H1 (cell line): ENCODE data around the gene TMEM212. TPM values are rescaled to one million over a fixed set of nuclear protein-coding genes. Genes with fewer than 3 reads are reported as not detected.

Experiments
- CTCF ChIA-PET: fragments of 300-600 bp; sonication (Branson Sonifier 250); formaldehyde crosslinking; loops from one replicate; lab custom pipeline; 2021; ENCODE audit not compliant: partially characterized antibody; lab: Charles Lee
- POLR2A ChIA-PET: fragments of 300-600 bp; sonication (Branson Sonifier 250); formaldehyde crosslinking; loops from one replicate; lab custom pipeline; 2021; ENCODE audit warnings: inconsistent platforms; ENCODE audit not compliant: partially characterized antibody; lab: Charles Lee
- DNase-seq, 2 experiments: peaks; one replicate each; pipeline versions ENCODE4 v3.0.0 to v3.0.0-alpha.2; 2010 to 2022; ENCODE audit warnings: low spot score in 2 of 2, low read depth in 1 of 2, mixed read lengths in 1 of 2
- FAIRE-seq: peaks from 2 replicates; lab custom pipeline; 2011; peaks lifted over from hg19 to GRCh38; lab: Jason Lieb, UNC
- H2AFZ ChIP-seq: 2 replicates; pipeline ENCODE4 v1.8.1; 2012; ENCODE audit warnings: low read length, inconsistent platforms
- H2AK5ac ChIP-seq: 2 replicates; pipeline ENCODE4 v1.6.1; 2013; ENCODE audit warnings: low read depth, low read length
- H2BK120ac ChIP-seq: replicated peaks from 2 replicates; pipeline ENCODE3; 2013; ENCODE audit warnings: low read depth, low read length, inconsistent platforms
- H2BK12ac ChIP-seq: 2 replicates; pipeline ENCODE4 v1.6.1; 2013; ENCODE audit warnings: low read depth, low read length
- H2BK15ac ChIP-seq: 2 replicates; pipeline ENCODE4 v1.6.1; 2013; ENCODE audit warnings: low read length
- H2BK20ac ChIP-seq: 2 replicates; pipeline ENCODE4 v1.6.1; 2013; ENCODE audit warnings: low read length
- H2BK5ac ChIP-seq: 2 replicates; pipeline ENCODE4 v1.6.1; 2013; ENCODE audit warnings: low read depth, low read length
- H3K14ac ChIP-seq: 2 replicates; pipeline ENCODE4 v1.6.1; 2013; ENCODE audit warnings: inconsistent platforms; ENCODE audit not compliant: insufficient read length
- H3K18ac ChIP-seq: 2 replicates; pipeline ENCODE4 v1.6.1; 2013; ENCODE audit warnings: low read length; ENCODE audit errors: extremely low read depth
- H3K23ac ChIP-seq: 2 replicates; pipeline ENCODE4 v1.6.1; 2013; ENCODE audit warnings: inconsistent platforms; ENCODE audit not compliant: insufficient read length
- H3K23me2 ChIP-seq: 2 replicates; pipeline ENCODE4 v1.6.1; 2013; ENCODE audit warnings: low read depth, low read length
- H3K27ac ChIP-seq: 2 replicates; pipeline ENCODE4 v1.6.1; 2011; ENCODE audit warnings: low read depth, low read length, inconsistent platforms
- H3K27me3 ChIP-seq, 4 experiments: replicated peaks in 1 of 4; 1 replicate in 1 of 4; 2 replicates in 3 of 4; pipeline versions ENCODE4 v1.6.1 to v1.8.1; 2011 to 2013; ENCODE audit warnings: low read length in 3 of 4, mild to moderate bottlenecking in 3 of 4, inconsistent platforms in 2 of 4, mixed read lengths in 2 of 4, moderate library complexity in 1 of 4; ENCODE audit not compliant: control insufficient read depth in 3 of 4, insufficient read depth in 3 of 4; ENCODE audit errors: extremely low read depth in 1 of 4
- H3K36me3 ChIP-seq, 4 experiments: 2 replicates each; pipeline versions ENCODE4 v1.6.1 to v1.8.1; 2011 to 2013; ENCODE audit warnings: mild to moderate bottlenecking in 4 of 4, low read length in 3 of 4, moderate library complexity in 2 of 4, control low read depth in 1 of 4, inconsistent platforms in 1 of 4; ENCODE audit not compliant: insufficient read depth in 4 of 4, control insufficient read depth in 2 of 4
- H3K4ac ChIP-seq: replicated peaks from 2 replicates; pipeline ENCODE3; 2013; ENCODE audit warnings: low read length, low read depth, mixed read lengths, inconsistent platforms; ENCODE audit not compliant: insufficient read length
- H3K4me1 ChIP-seq, 4 experiments: replicated peaks in 1 of 4; 1 replicate in 1 of 4; 2 replicates in 3 of 4; pipeline versions ENCODE4 v1.6.1 to v1.8.1; 2011 to 2013; ENCODE audit warnings: low read length in 3 of 4, inconsistent platforms in 2 of 4, mixed read lengths in 1 of 4; ENCODE audit not compliant: insufficient read depth in 4 of 4, control insufficient read depth in 3 of 4
- H3K4me2 ChIP-seq, 2 experiments: 2 replicates each; pipeline versions ENCODE4 v1.6.1 to v1.8.1; 2011 to 2013; ENCODE audit warnings: low read depth in 2 of 2, low read length in 2 of 2, control low read depth in 1 of 2, inconsistent platforms in 1 of 2, mild to moderate bottlenecking in 1 of 2; ENCODE audit not compliant: insufficient read depth in 1 of 2
- H3K4me3 ChIP-seq, 4 experiments: fragments of 200-600, 300-600 bp in 1 of 4; sonication (generic), shearing (Covaris generic), sonication (Bioruptor Twin) in 1 of 4; 2 replicates each; pipeline versions ENCODE4 v1.5.1 to v1.8.1; 2011 to 2016; ENCODE audit warnings: low read length in 4 of 4, low read depth in 3 of 4, control low read depth in 2 of 4, inconsistent platforms in 2 of 4, mild to moderate bottlenecking in 2 of 4, mixed read lengths in 1 of 4, moderate library complexity in 1 of 4; ENCODE audit not compliant: insufficient read depth in 2 of 4; ENCODE audit errors: extremely low read depth in 1 of 4
- H3K56ac ChIP-seq: replicated peaks from 2 replicates; pipeline ENCODE3; 2013; ENCODE audit warnings: low read depth, mild to moderate bottlenecking, mixed read lengths, low read length, inconsistent platforms; ENCODE audit not compliant: insufficient read length
- H3K79me1 ChIP-seq: 2 replicates; pipeline ENCODE4 v1.6.1; 2013; ENCODE audit warnings: low read depth, low read length, control low read depth
- H3K79me2 ChIP-seq, 2 experiments: 2 replicates each; pipeline versions ENCODE4 v1.6.1 to v1.8.1; 2012 to 2013; ENCODE audit warnings: low read length in 2 of 2, mild to moderate bottlenecking in 2 of 2, inconsistent platforms in 1 of 2; ENCODE audit not compliant: insufficient read depth in 2 of 2, control insufficient read depth in 1 of 2
- H3K9ac ChIP-seq, 4 experiments: replicated peaks in 1 of 4; 1 replicate in 1 of 4; 2 replicates in 3 of 4; pipeline versions ENCODE4 v1.6.1 to v1.8.1; 2011 to 2013; ENCODE audit warnings: low read depth in 3 of 4, low read length in 3 of 4, control low read depth in 2 of 4, mild to moderate bottlenecking in 2 of 4, moderate library complexity in 2 of 4, inconsistent platforms in 1 of 4; ENCODE audit errors: extremely low read depth in 1 of 4
- H3K9me3 ChIP-seq, 2 experiments: 2 replicates each; pipeline versions ENCODE4 v1.6.1 to v1.8.1; 2012 to 2013; ENCODE audit warnings: mild to moderate bottlenecking in 2 of 2, moderate library complexity in 2 of 2, control low read depth in 1 of 2, inconsistent platforms in 1 of 2, low read depth in 1 of 2, low read length in 1 of 2, mixed read lengths in 1 of 2; ENCODE audit not compliant: insufficient read depth in 2 of 2
- H4K20me1 ChIP-seq, 2 experiments: replicated peaks in 1 of 2; 2 replicates each; pipeline versions ENCODE3 to v1.8.1; 2011 to 2013; ENCODE audit warnings: inconsistent platforms in 2 of 2, low read length in 2 of 2, mild to moderate bottlenecking in 1 of 2; ENCODE audit not compliant: insufficient read depth in 2 of 2, control insufficient read depth in 1 of 2
- H4K5ac ChIP-seq: 2 replicates; pipeline ENCODE4 v1.6.1; 2013; ENCODE audit warnings: low read length, low read depth, mixed read lengths, inconsistent platforms; ENCODE audit not compliant: insufficient read length
- H4K8ac ChIP-seq: 2 replicates; pipeline ENCODE4 v1.8.0; 2013; ENCODE audit warnings: mild to moderate bottlenecking, moderate library complexity, low read length, inconsistent platforms; ENCODE audit not compliant: insufficient read depth; ENCODE audit errors: extremely low read depth
- H4K91ac ChIP-seq: replicated peaks from 2 replicates; pipeline ENCODE3; 2013; ENCODE audit warnings: low read length, mixed read lengths, inconsistent platforms; ENCODE audit not compliant: insufficient read length
- CHD2 ChIP-seq: IDR thresholded peaks from 2 replicates; pipeline ENCODE4 v1.6.1; 2012; ENCODE audit warnings: low read length, improper control_type of control experiment
- CREB1 ChIP-seq: IDR thresholded peaks from 2 replicates; pipeline ENCODE4 v1.6.1; 2012; ENCODE audit warnings: inconsistent platforms
- SP1 ChIP-seq: IDR thresholded peaks from 2 replicates; pipeline ENCODE4 v1.6.1; 2011; ENCODE audit warnings: low read depth, low read length
- SUZ12 ChIP-seq: fragments of 200-600 bp; sonication (generic); IDR thresholded peaks from 2 replicates; pipeline ENCODE4 v1.6.1; 2012; ENCODE audit warnings: mild to moderate bottlenecking, inconsistent platforms, low read length, moderate library complexity, mixed read lengths
- WGBS, 2 experiments: shearing (Covaris generic) in 1 of 2; methylation state at CpG; one replicate each; pipeline versions ENCODE4 v1.1.6 to v1.1.7; 2013 to 2015; ENCODE audit warnings: low lambda C conversion rate in 2 of 2, mixed read lengths in 2 of 2, inconsistent platforms in 1 of 2, low coverage in 1 of 2, missing lambda C conversion rate in 1 of 2; ENCODE audit not compliant: insufficient replicate concordance in 2 of 2, insufficient coverage in 1 of 2, insufficient read length in 1 of 2; ENCODE audit errors: extremely low coverage in 1 of 2, missing lambda C conversion rate in 1 of 2; 5-methylcytosine and 5-hydroxymethylcytosine counted together
- polyA plus RNA-seq, 7 experiments: library from polyadenylated mRNA; depleted of rRNA in 3 of 7; stranded (reverse) in 5 of 7; unstranded in 2 of 7; fragments of >200 nt in 5 of 7; fragments of 200-250 nt in 2 of 7; gene quantifications; 1 replicate in 5 of 7; 2 replicates in 1 of 7; 4 replicates in 1 of 7; pipeline versions ENCODE4 v1.2.1 to v1.2.3, GENCODE V29; 2011 to 2013; ENCODE audit warnings: missing spikeins in 2 of 7, mixed read lengths in 2 of 7
- total RNA-seq: library from RNA; stranded (reverse); fragmentation: NEBNext Ultra II Directional; extraction: Animal tissue kit (Norgen Biotek cat#: 25700); gene quantifications from 2 replicates; pipeline ENCODE4 v1.2.1, GENCODE V29; 2021

Gene TMEM212
- total and polyA plus RNA-seq, 2 of the 8 experiments (the other 6 are each of a cell fraction or from before 2014, with no cell fraction given) = not detected

DNA sequence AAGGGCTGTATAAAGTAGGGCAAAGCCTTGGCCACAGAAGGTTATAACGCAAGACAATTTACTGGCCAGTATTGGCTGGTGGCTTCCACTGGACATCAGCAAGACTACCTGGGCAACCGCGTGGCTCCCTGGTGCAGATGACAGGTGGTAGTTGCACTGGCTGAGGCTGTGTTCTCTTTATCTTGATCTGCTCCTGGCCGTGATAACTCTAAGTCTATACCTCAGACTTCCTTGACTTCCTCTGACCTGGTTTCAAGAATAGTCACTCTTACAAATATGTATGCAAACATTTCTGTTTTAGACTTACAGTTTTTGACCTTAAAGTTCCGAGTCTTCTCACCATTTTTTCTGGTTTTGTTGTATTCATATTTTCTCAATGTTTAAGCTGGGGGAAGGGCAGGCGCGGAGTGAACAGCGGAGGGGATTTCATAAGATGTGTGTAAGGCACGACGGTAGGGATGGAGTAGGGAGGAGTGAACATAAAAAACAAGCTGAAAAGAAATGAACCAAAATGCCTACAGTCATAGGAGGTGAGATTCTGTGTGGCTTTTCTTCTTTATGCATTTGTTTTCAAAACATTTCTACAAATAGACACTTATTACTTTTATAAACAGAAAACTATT, 15.2 kb upstream of the TMEM212 start:
- H4K91ac ChIP-seq = no peak overlapping the region
- H2BK20ac ChIP-seq = no peak overlapping the region
- H3K4ac ChIP-seq = no peak overlapping the region
- FAIRE-seq (no peak), DNase-seq (no peak)
- no peaks in the 10 kb centered on the region for H3K27me3 ChIP-seq
- H3K79me2 ChIP-seq = no peaks in the 10 kb centered on the region
- H3K14ac ChIP-seq = no peak overlapping the region
- H3K4me1 ChIP-seq = peaks cover 2 to 8% (median 4%) of the 10 kb centered on the region in 4 experiments; a peak in 5 of 7 replicates
- no peaks in the 10 kb centered on the region for H3K9me3 ChIP-seq
- no peaks in the 10 kb centered on the region for H4K20me1 ChIP-seq
- no peak overlapping the region for H2AK5ac ChIP-seq
- H3K36me3 ChIP-seq = no peaks in the 10 kb centered on the region
- H3K56ac ChIP-seq = no peak overlapping the region
- no peak overlapping the region for H4K5ac ChIP-seq
- no peak overlapping the region for H2BK5ac ChIP-seq
- H3K4me3 ChIP-seq = no peak overlapping the region
- no peak overlapping the region for H4K8ac ChIP-seq
- TF ChIP-seq CREB1 = no peak
- no peak for TF ChIP-seq SUZ12
- no peak for TF ChIP-seq SP1
- no peak for TF ChIP-seq CHD2
- H3K18ac ChIP-seq = no peak overlapping the region
- 96% methylated on average over 10 of the region's 10 CpGs; no CpG with 5 or more reads in 1 of the 2 experiments for WGBS, 2 experiments
- no peak overlapping the region for H2AFZ ChIP-seq
- no peaks in the 10 kb centered on the region for H3K79me1 ChIP-seq
- H3K27ac ChIP-seq = no peak overlapping the region
- ChIA-PET POLR2A (no interaction called here), CTCF (interaction anchor here (0.9 to 3.9 kb wide), 8 partner anchors 11 to 839 kb away, joined by 3 to 25 read pairs (median 4); no protein-coding TSS in a partner anchor)
- H3K23me2 ChIP-seq = no peaks in the 10 kb centered on the region
- no peak overlapping the region for H3K4me2 ChIP-seq
- H3K9ac ChIP-seq = no peak overlapping the region
- H2BK120ac ChIP-seq = no peak overlapping the region
- no peak overlapping the region for H2BK12ac ChIP-seq
- H2BK15ac ChIP-seq = no peak overlapping the region
- no peak overlapping the region for H3K23ac ChIP-seq
